Loucy (cell line): ENCODE data around the gene RNASE7.

Experiments used
- H2AFZ ChIP-seq: fragments of 200-600 bp; sonication (generic); 2 replicates; pipeline ENCODE4 v1.6.0; 2016; ENCODE audit warnings: antibody characterized with exemption, mild to moderate bottlenecking, low read length, moderate library complexity
- H3F3A ChIP-seq: fragments of 200-600 bp; 2 replicates; pipeline ENCODE4 v1.6.0; 2016; ENCODE audit warnings: antibody characterized with exemption, low read depth, mild to moderate bottlenecking
- H3K27me3 ChIP-seq: fragments of 200-600 bp; sonication (generic); 2 replicates; pipeline ENCODE4 v1.6.1; 2014; ENCODE audit warnings: low read length, mild to moderate bottlenecking; ENCODE audit not compliant: insufficient read depth, poor library complexity, severe bottlenecking
- H3K36me3 ChIP-seq: fragments of 200-600 bp; sonication (generic); 2 replicates; pipeline ENCODE4 v1.6.1; 2016; ENCODE audit warnings: low read length; ENCODE audit not compliant: insufficient read depth
- H3K4me1 ChIP-seq: fragments of 200-600 bp; sonication (generic); 2 replicates; pipeline ENCODE4 v1.5.1; 2014; ENCODE audit warnings: low read length, mild to moderate bottlenecking; ENCODE audit not compliant: insufficient read depth, poor library complexity, severe bottlenecking
- H3K4me2 ChIP-seq: fragments of 200-600 bp; sonication (generic); 2 replicates; pipeline ENCODE4 v1.6.0; 2014; ENCODE audit warnings: antibody characterized with exemption, low read length, low read depth, mild to moderate bottlenecking; ENCODE audit not compliant: poor library complexity, severe bottlenecking
- H3K4me3 ChIP-seq: fragments of 200-600 bp; sonication (generic); 2 replicates; pipeline ENCODE4 v1.5.1; 2014; ENCODE audit warnings: low read length, mild to moderate bottlenecking, mixed read lengths; ENCODE audit not compliant: poor library complexity, severe bottlenecking
- H3K79me2 ChIP-seq: fragments of 200-600 bp; sonication (generic); 2 replicates; pipeline ENCODE4 v1.6.1; 2014; ENCODE audit warnings: low read length; ENCODE audit not compliant: insufficient read depth
- H3K9ac ChIP-seq: fragments of 200-600 bp; sonication (generic); 2 replicates; pipeline ENCODE4 v1.6.0; 2014; ENCODE audit warnings: mild to moderate bottlenecking, low read depth, low read length, moderate library complexity; ENCODE audit not compliant: poor library complexity, severe bottlenecking
- H3K9me2 ChIP-seq: fragments of 200-600 bp; sonication (generic); replicated peaks from 2 replicates; pipeline ENCODE4 v1.6.1; 2016; ENCODE audit warnings: low read depth, low read length, mixed read lengths
- H3K9me3 ChIP-seq: fragments of 200-600 bp; sonication (generic); 2 replicates; pipeline ENCODE4 v1.6.1; 2014; ENCODE audit warnings: mild to moderate bottlenecking, antibody characterized with exemption, low read length, low read depth; ENCODE audit not compliant: insufficient read depth
- H4K20me1 ChIP-seq: fragments of 200-600 bp; sonication (generic); 2 replicates; pipeline ENCODE4 v1.6.0; 2014; ENCODE audit warnings: antibody characterized with exemption, low read length, mild to moderate bottlenecking; ENCODE audit not compliant: insufficient read depth, poor library complexity, severe bottlenecking
- CTCF ChIP-seq: fragments of 200-600 bp; sonication (generic); conservative IDR thresholded peaks from 2 replicates; pipeline ENCODE4 v1.5.1; 2014; ENCODE audit warnings: mild to moderate bottlenecking, antibody characterized with exemption, low read length
- EZH2phosphoT487 ChIP-seq: fragments of 200-600 bp; IDR thresholded peaks from 2 replicates; pipeline ENCODE4 v1.6.1; 2018; ENCODE audit warnings: antibody characterized with exemption, mild to moderate bottlenecking, moderate library complexity, borderline replicate concordance

RNASE7 gene

GRCh38 chr14:21084396-21084795 is 42.2 kb downstream of the RNASE7 start:
- Histone ChIP-seq H3K4me2 (no peak overlapping the region), H3K9me3 (no peaks in the 10 kb centered on the region), H3K9me2 (no peaks in the 10 kb centered on the region), H3K27me3 (no peaks in the 10 kb centered on the region), H3K9ac (no peak overlapping the region), H3K4me1 (peaks cover 7% of the 10 kb centered on the region), H3F3A (no peaks in the 10 kb centered on the region), H3K4me3 (no peak overlapping the region), H3K79me2 (no peaks in the 10 kb centered on the region), H3K36me3 (no peaks in the 10 kb centered on the region), H2AFZ (no peak overlapping the region), H4K20me1 (peaks cover 3% of the 10 kb centered on the region)
- TF ChIP-seq EZH2phosphoT487 (no peak), CTCF (no peak)

- H3K79me2 ChIP-seq, result no peaks in the 10 kb centered on the region
- no peaks in the 10 kb centered on the region for H3K27me3 ChIP-seq
- no peak overlapping the region for H3K9ac ChIP-seq
- H3K4me1 ChIP-seq, result peaks cover 7% of the 10 kb centered on the region
- TF ChIP-seq CTCF (no peak), EZH2phosphoT487 (no peak)
- peaks cover 3% of the 10 kb centered on the region for H4K20me1 ChIP-seq
- no peaks in the 10 kb centered on the region for H3K9me3 ChIP-seq
- no peaks in the 10 kb centered on the region for H3K9me2 ChIP-seq
- no peak overlapping the region for H2AFZ ChIP-seq
- no peak overlapping the region for H3K4me2 ChIP-seq
- H3K4me3 ChIP-seq, result no peak overlapping the region
- H3K36me3 ChIP-seq, result no peaks in the 10 kb centered on the region
- no peaks in the 10 kb centered on the region; the same call in 1 of the 2 replicates for H3F3A ChIP-seq
Observed at GRCh38 chr14:21084998-21085853, 43.1 kb downstream of the RNASE7 start.

GRCh38 chr14:21086908-21087293 is 44.7 kb downstream of the RNASE7 start:
- Histone ChIP-seq H3F3A (no peaks in the 10 kb centered on the region; the same call in 1 of the 2 replicates), H3K4me2 (no peak overlapping the region), H2AFZ (no peak overlapping the region), H3K9ac (no peak overlapping the region), H3K4me3 (no peak overlapping the region), H4K20me1 (peaks cover 3% of the 10 kb centered on the region), H3K27me3 (no peaks in the 10 kb centered on the region), H3K79me2 (no peaks in the 10 kb centered on the region), H3K36me3 (no peaks in the 10 kb centered on the region; the same call in 1 of the 2 replicates), H3K9me3 (no peaks in the 10 kb centered on the region), H3K9me2 (no peaks in the 10 kb centered on the region), H3K4me1 (peaks cover 7% of the 10 kb centered on the region)
- no peak for TF ChIP-seq CTCF
- no peak for TF ChIP-seq EZH2phosphoT487
